CD4-positive, alpha-beta memory T cell (primary cell): Measurements from ENCODE around the gene TMEM108. TPM values are rescaled to one million over a fixed set of nuclear protein-coding genes. Genes with fewer than 3 reads are reported as not detected.

Experiments used
- CTCF ChIA-PET: fragments of 350-600 bp; sonication (Branson Sonifier 250); formaldehyde crosslinking; loops from one replicate; lab custom pipeline; 2021; ENCODE audit warnings: inconsistent platforms; ENCODE audit not compliant: partially characterized antibody; lab: Charles Lee
- POLR2A ChIA-PET: fragments of 350-600 bp; sonication (Branson Sonifier 250); formaldehyde crosslinking; loops from one replicate; lab custom pipeline; 2021; ENCODE audit not compliant: partially characterized antibody; lab: Charles Lee
- DNase-seq, 5 donors: peaks; one replicate each; pipeline versions ENCODE4 v3.0.0 to v3.0.0-alpha.2; 2020 to 2022; ENCODE audit warnings: mixed read lengths in 1 of 5
- H3K27ac ChIP-seq: one replicate; pipeline ENCODE4 v1.7.0; 2013; ENCODE audit warnings: low read depth, low read length
- H3K27me3 ChIP-seq: 2 replicates; pipeline ENCODE4 v1.7.0; 2013; ENCODE audit warnings: mild to moderate bottlenecking, low read length, moderate library complexity; ENCODE audit not compliant: insufficient read depth
- H3K36me3 ChIP-seq: 2 replicates; pipeline ENCODE4 v1.7.0; 2013; ENCODE audit warnings: mild to moderate bottlenecking, low read length, moderate library complexity; ENCODE audit not compliant: insufficient read depth
- H3K4me1 ChIP-seq: 2 replicates; pipeline ENCODE4 v1.7.0; 2013; ENCODE audit warnings: mild to moderate bottlenecking, low read length, moderate library complexity; ENCODE audit not compliant: insufficient read depth
- H3K4me3 ChIP-seq, 2 donors: one replicate each; pipeline ENCODE4 v1.7.0; 2013; ENCODE audit warnings: low read length in 2 of 2, mild to moderate bottlenecking in 1 of 2
- H3K9me3 ChIP-seq, 2 donors: one replicate each; pipeline ENCODE4 v1.7.0; 2013; ENCODE audit warnings: low read length in 2 of 2, control low read depth in 1 of 2; ENCODE audit not compliant: control insufficient read depth in 1 of 2
- H3K27ac Mint-ChIP-seq, 7 donors: one replicate each; pipeline ENCODE4 v1.8.0; 2020 to 2021; ENCODE audit warnings: mixed read lengths in 7 of 7, mild to moderate bottlenecking in 6 of 7, inconsistent platforms in 3 of 7, moderate library complexity in 3 of 7
- H3K27me3 Mint-ChIP-seq, 2 donors: one replicate each; pipeline ENCODE4 v1.8.0; 2020 to 2021; ENCODE audit warnings: mixed read lengths in 2 of 2
- H3K36me3 Mint-ChIP-seq, 2 donors: one replicate each; pipeline ENCODE4 v1.8.0; 2020 to 2021; ENCODE audit warnings: mixed read lengths in 2 of 2, inconsistent platforms in 1 of 2, mild to moderate bottlenecking in 1 of 2
- H3K4me1 Mint-ChIP-seq, 4 donors: one replicate each; pipeline ENCODE4 v1.8.0; 2020 to 2021; ENCODE audit warnings: mixed read lengths in 4 of 4, mild to moderate bottlenecking in 1 of 4
- H3K4me3 Mint-ChIP-seq, 8 donors: one replicate each; pipeline ENCODE4 v1.8.0; 2020 to 2021; ENCODE audit warnings: mixed read lengths in 8 of 8, mild to moderate bottlenecking in 7 of 8, moderate library complexity in 6 of 8, inconsistent platforms in 3 of 8
- H3K9me3 Mint-ChIP-seq, 8 donors: one replicate each; pipeline ENCODE4 v1.8.0; 2020 to 2021; ENCODE audit warnings: mixed read lengths in 8 of 8, mild to moderate bottlenecking in 5 of 8, inconsistent platforms in 3 of 8, moderate library complexity in 1 of 8
- intact Hi-C: fragments of 100-400 bp; cut with micrococcal nuclease; formaldehyde crosslinking; loops from one replicate; pipeline ENCODE4 v1.15.1; 2023
- polyA plus RNA-seq, 2 donors: library from polyadenylated mRNA; unstranded; fragments of 300-500 nt; fragmentation: Illumina TruSeq; gene quantifications; one replicate each; pipeline ENCODE4 v1.2.3, GENCODE V29; 2021
- total RNA-seq, 2 experiments: library from RNA; stranded (reverse); gene quantifications; one replicate each; pipeline ENCODE4 v1.2.3, GENCODE V29; 2021

TMEM108 gene
- total and polyA plus RNA-seq, 4 experiments from 2014 or later = not detected

- H3K4me1 ChIP-seq = no peaks in the 10 kb centered on the region
- Mint-ChIP-seq H3K4me3 (no peak overlapping the region), H3K27me3 (no peaks in the 10 kb centered on the region), H3K27ac (no peak overlapping the region), H3K9me3 (peaks cover 0 to 4% (median 0%) of the 10 kb centered on the region in 8 donors), H3K36me3 (no peaks in the 10 kb centered on the region), H3K4me1 (no peaks in the 10 kb centered on the region)
- ChIA-PET CTCF (no interaction called here), POLR2A (no interaction called here)
- no peaks in the 10 kb centered on the region for H3K9me3 ChIP-seq
- DNase-seq = no peak
- intact Hi-C loops = no loop called here
- no peak overlapping the region for H3K4me3 ChIP-seq
- H3K27ac ChIP-seq = no peak overlapping the region
- no peaks in the 10 kb centered on the region for H3K36me3 ChIP-seq
- H3K27me3 ChIP-seq = no peaks in the 10 kb centered on the region
Observed at GRCh38 chr3:133181392-133182150, 143.4 kb downstream of the TMEM108 start.

GRCh38 chr3:133187870-133188379 lies 149.7 kb downstream of the TMEM108 start:
- Mint-ChIP-seq H3K27ac (no peak overlapping the region), H3K36me3 (no peaks in the 10 kb centered on the region), H3K4me1 (no peaks in the 10 kb centered on the region), H3K27me3 (peaks cover 0 to 3% of the 10 kb centered on the region in 2 donors), H3K4me3 (no peak overlapping the region), H3K9me3 (peaks cover 0 to 2% (median 0%) of the 10 kb centered on the region in 8 donors)
- H3K27me3 ChIP-seq = no peaks in the 10 kb centered on the region
- CTCF ChIA-PET = no interaction called here
- H3K4me3 ChIP-seq = no peak overlapping the region
- H3K36me3 ChIP-seq = no peaks in the 10 kb centered on the region
- no peaks in the 10 kb centered on the region for H3K4me1 ChIP-seq
- no peak overlapping the region for H3K27ac ChIP-seq
- intact Hi-C loops = no loop called here
- DNase-seq = no peak
- POLR2A ChIA-PET = no interaction called here
- H3K9me3 ChIP-seq = no peaks in the 10 kb centered on the region

- no peaks in the 10 kb centered on the region for H3K36me3 Mint-ChIP-seq
- no peaks in the 10 kb centered on the region for H3K36me3 ChIP-seq
- H3K9me3 Mint-ChIP-seq = peaks cover 0 to 2% (median 0%) of the 10 kb centered on the region in 8 donors
- H3K27me3 Mint-ChIP-seq = peaks cover 0 to 3% of the 10 kb centered on the region in 2 donors
- no peaks in the 10 kb centered on the region for H3K4me1 ChIP-seq
- H3K4me3 Mint-ChIP-seq = no peak overlapping the region
- no peaks in the 10 kb centered on the region for H3K4me1 Mint-ChIP-seq
- POLR2A ChIA-PET = no interaction called here
- H3K27ac Mint-ChIP-seq = no peak overlapping the region
- H3K27me3 ChIP-seq = no peaks in the 10 kb centered on the region
- CTCF ChIA-PET = no interaction called here
- H3K4me3 ChIP-seq = no peak overlapping the region
- no peak overlapping the region for H3K27ac ChIP-seq
- no peaks in the 10 kb centered on the region for H3K9me3 ChIP-seq
- intact Hi-C loops = no loop called here
- no peak for DNase-seq
Observed at GRCh38 chr3:133188996-133189395, 150.8 kb downstream of the TMEM108 start.

GRCh38 chr3:133189893-133190292 lies 151.7 kb downstream of the TMEM108 start:
- Histone ChIP-seq H3K27me3 (no peaks in the 10 kb centered on the region), H3K4me1 (no peaks in the 10 kb centered on the region), H3K9me3 (no peaks in the 10 kb centered on the region), H3K27ac (no peak overlapping the region), H3K36me3 (no peaks in the 10 kb centered on the region), H3K4me3 (no peak overlapping the region)
- H3K36me3 Mint-ChIP-seq = no peaks in the 10 kb centered on the region
- ChIA-PET POLR2A (no interaction called here), CTCF (no interaction called here)
- H3K4me1 Mint-ChIP-seq = no peaks in the 10 kb centered on the region
- no peak for DNase-seq
- H3K27me3 Mint-ChIP-seq = peaks cover 0 to 3% of the 10 kb centered on the region in 2 donors
- intact Hi-C loops = no loop called here
- peaks cover 0 to 2% (median 0%) of the 10 kb centered on the region in 8 donors for H3K9me3 Mint-ChIP-seq
- H3K27ac Mint-ChIP-seq = no peak overlapping the region
- H3K4me3 Mint-ChIP-seq = no peak overlapping the region

GRCh38 chr3:133191818-133192217 lies 153.6 kb downstream of the TMEM108 start:
- H3K27me3 Mint-ChIP-seq = peaks cover 0 to 3% of the 10 kb centered on the region in 2 donors
- H3K9me3 Mint-ChIP-seq = peaks cover 0 to 2% (median 0%) of the 10 kb centered on the region in 8 donors
- no peak for DNase-seq
- no peak overlapping the region for H3K4me3 ChIP-seq
- ChIA-PET POLR2A (no interaction called here), CTCF (interaction anchor here (1.4 kb wide), 1 partner anchor 16 kb away, joined by 3 read pairs; no protein-coding TSS in a partner anchor)
- no peaks in the 10 kb centered on the region for H3K4me1 ChIP-seq
- H3K9me3 ChIP-seq = no peaks in the 10 kb centered on the region
- H3K27ac Mint-ChIP-seq = no peak overlapping the region
- no peaks in the 10 kb centered on the region for H3K4me1 Mint-ChIP-seq
- no peaks in the 10 kb centered on the region for H3K36me3 ChIP-seq
- no peaks in the 10 kb centered on the region for H3K27me3 ChIP-seq
- no peaks in the 10 kb centered on the region for H3K36me3 Mint-ChIP-seq
- H3K27ac ChIP-seq = no peak overlapping the region
- H3K4me3 Mint-ChIP-seq = no peak overlapping the region
- intact Hi-C loops = no loop called here

- no peaks in the 10 kb centered on the region for H3K27me3 ChIP-seq
- H3K4me3 Mint-ChIP-seq = no peak overlapping the region
- no peaks in the 10 kb centered on the region for H3K4me1 Mint-ChIP-seq
- POLR2A ChIA-PET = no interaction called here
- no peaks in the 10 kb centered on the region for H3K4me1 ChIP-seq
- H3K4me3 ChIP-seq = no peak overlapping the region
- no peak overlapping the region for H3K27ac Mint-ChIP-seq
- H3K36me3 Mint-ChIP-seq = no peaks in the 10 kb centered on the region
- peaks cover 0 to 2% (median 0%) of the 10 kb centered on the region in 8 donors for H3K9me3 Mint-ChIP-seq
- H3K27me3 Mint-ChIP-seq = peaks cover 0 to 3% of the 10 kb centered on the region in 2 donors
- intact Hi-C loops = no loop called here
- CTCF ChIA-PET = interaction anchor here (1.4 kb wide), 1 partner anchor 15 kb away, joined by 3 read pairs; no protein-coding TSS in a partner anchor
- DNase-seq = no peak
- H3K9me3 ChIP-seq = no peaks in the 10 kb centered on the region
- no peaks in the 10 kb centered on the region for H3K36me3 ChIP-seq
- no peak overlapping the region for H3K27ac ChIP-seq
Observed at GRCh38 chr3:133192363-133192945, 154.3 kb downstream of the TMEM108 start.

GRCh38 chr3:133192967-133193366 lies 154.8 kb downstream of the TMEM108 start:
- ChIA-PET CTCF (interaction anchor here (1.4 kb wide), 1 partner anchor 15 kb away, joined by 3 read pairs; no protein-coding TSS in a partner anchor), POLR2A (no interaction called here)
- Histone ChIP-seq H3K27ac (no peak overlapping the region), H3K9me3 (no peaks in the 10 kb centered on the region), H3K4me3 (no peak overlapping the region), H3K27me3 (no peaks in the 10 kb centered on the region), H3K36me3 (no peaks in the 10 kb centered on the region), H3K4me1 (no peaks in the 10 kb centered on the region)
- DNase-seq = no peak
- H3K4me3 Mint-ChIP-seq = no peak overlapping the region
- peaks cover 0 to 2% (median 0%) of the 10 kb centered on the region in 8 donors for H3K9me3 Mint-ChIP-seq
- H3K27me3 Mint-ChIP-seq = peaks cover 0 to 3% of the 10 kb centered on the region in 2 donors
- no peaks in the 10 kb centered on the region for H3K4me1 Mint-ChIP-seq
- H3K36me3 Mint-ChIP-seq = no peaks in the 10 kb centered on the region
- no peak overlapping the region for H3K27ac Mint-ChIP-seq
- intact Hi-C loops = no loop called here
